HCT116 (cell line): Measurements from ENCODE around the gene SLC22A15. TPM values are rescaled to one million over a fixed set of nuclear protein-coding genes. Genes with fewer than 3 reads are reported as not detected.

Source experiments
- ATAC-seq: fragments of 200-7000 bp; cut with Tn5 transposase; 2 replicates; pipeline ENCODE4 v1.9.1; 2020; ENCODE audit warnings: mild to moderate bottlenecking, moderate library complexity
- BruUV-seq: library from RNA; stranded (reverse); fragments of 400-500 nt; replicated peaks from 2 replicates; lab custom pipeline; 2021; lab: Mats Ljungman, UMichigan
- CTCF ChIA-PET: fragments of 300-600 bp; sonication (Branson Sonifier 250); formaldehyde crosslinking; loops from one replicate; lab custom pipeline; 2021; ENCODE audit warnings: antibody characterized with exemption; lab: Charles Lee
- POLR2A ChIA-PET: fragments of 300-600, 350-600 bp; sonication (Branson Sonifier 250); formaldehyde crosslinking; loops from one replicate; lab custom pipeline; 2021; ENCODE audit warnings: antibody characterized with exemption; lab: Charles Lee
- RAD21 ChIA-PET, 2 experiments: fragments of 300-600 bp; sonication (Branson Sonifier 250); formaldehyde crosslinking; loops; one replicate each; lab custom pipeline; 2023; ENCODE audit warnings: low total read pairs in 2 of 2; ENCODE audit not compliant: uncharacterized antibody in 2 of 2, unreplicated experiment in 2 of 2, low non-redundant PET in 1 of 2; lab: Charles Lee
- DNase-seq: peaks from one replicate; pipeline ENCODE4 v3.0.0-alpha.2; 2010; ENCODE audit warnings: low read depth, low spot score
- H2AFZ ChIP-seq: fragments of 200-600 bp; shearing (Covaris generic), sonication (generic); 2 replicates; pipeline ENCODE4 v1.6.1; 2017; ENCODE audit warnings: low read depth, mixed run types, mixed read lengths, antibody characterized with exemption, low read length; ENCODE audit not compliant: poor library complexity, severe bottlenecking
- H3K27ac ChIP-seq: 2 replicates; pipeline ENCODE4 v1.5.1; 2012; ENCODE audit warnings: low read depth, low read length
- H3K27me3 ChIP-seq: fragments of 200-600 bp; sonication (generic); 2 replicates; pipeline ENCODE4 v1.6.1; 2016; ENCODE audit warnings: mixed run types, low read length, mixed read lengths; ENCODE audit not compliant: insufficient read depth
- H3K36me3 ChIP-seq, 2 experiments: fragments of 200-500 bp in 1 of 2; fragments of 200-600 bp in 1 of 2; sonication (Bioruptor generic) in 1 of 2; sonication (generic) in 1 of 2; 2 replicates each; pipeline versions ENCODE4 v1.5.1 to v1.6.1; 2014 to 2016; ENCODE audit warnings: low read length in 2 of 2, inconsistent platforms in 1 of 2, mixed read lengths in 1 of 2, mixed run types in 1 of 2; ENCODE audit not compliant: insufficient read depth in 2 of 2, control insufficient read depth in 1 of 2
- H3K4me1 ChIP-seq, 2 experiments: fragments of 200-600 bp in 1 of 2; sonication (generic) in 1 of 2; 2 replicates each; pipeline versions ENCODE4 v1.5.1 to v1.6.1; 2012 to 2017; ENCODE audit warnings: low read length in 2 of 2, inconsistent platforms in 1 of 2, mild to moderate bottlenecking in 1 of 2, mixed read lengths in 1 of 2, mixed run types in 1 of 2, moderate library complexity in 1 of 2; ENCODE audit not compliant: insufficient read depth in 2 of 2, control insufficient read depth in 1 of 2
- H3K4me2 ChIP-seq: fragments of 200-600 bp; sonication (generic); 2 replicates; pipeline ENCODE4 v1.6.1; 2017; ENCODE audit warnings: mixed run types, low read length, mixed read lengths
- H3K4me3 ChIP-seq, 2 experiments: fragments of 200-600 bp in 1 of 2; sonication (generic) in 1 of 2; replicated peaks in 1 of 2; 2 replicates each; pipeline ENCODE4 v1.5.1; 2011 to 2016; ENCODE audit warnings: low read length in 2 of 2, control low read depth in 1 of 2, low read depth in 1 of 2, mild to moderate bottlenecking in 1 of 2, mixed read lengths in 1 of 2, mixed run types in 1 of 2
- H3K79me2 ChIP-seq: fragments of 200-600 bp; sonication (generic); 2 replicates; pipeline ENCODE4 v1.6.1; 2017; ENCODE audit warnings: mild to moderate bottlenecking, mixed run types, low read length, moderate library complexity, mixed read lengths; ENCODE audit not compliant: insufficient read depth
- H3K9ac ChIP-seq: fragments of 200-600 bp; sonication (generic); 2 replicates; pipeline ENCODE4 v1.6.1; 2016; ENCODE audit warnings: low read length, mixed read lengths
- H3K9me2 ChIP-seq: fragments of 200-600 bp; sonication (generic), shearing (Covaris generic); 2 replicates; pipeline ENCODE4 v1.6.1; 2017; ENCODE audit warnings: mixed run types, mild to moderate bottlenecking, moderate library complexity; ENCODE audit not compliant: insufficient read depth
- H3K9me3 ChIP-seq, 2 experiments: fragments of 200-500 bp in 1 of 2; fragments of 200-600 bp in 1 of 2; sonication (Bioruptor generic) in 1 of 2; sonication (generic) in 1 of 2; 2 replicates each; pipeline ENCODE4 v1.6.1; 2014 to 2017; ENCODE audit warnings: low read length in 2 of 2, mixed read lengths in 2 of 2, inconsistent platforms in 1 of 2, low read depth in 1 of 2, mild to moderate bottlenecking in 1 of 2, mixed run types in 1 of 2, moderate library complexity in 1 of 2; ENCODE audit not compliant: control insufficient read depth in 1 of 2, insufficient read depth in 1 of 2
- H4K20me1 ChIP-seq: fragments of 200-600 bp; sonication (generic), shearing (Covaris generic); 2 replicates; pipeline ENCODE4 v1.6.1; 2017; ENCODE audit warnings: mixed run types, mild to moderate bottlenecking, moderate library complexity; ENCODE audit not compliant: insufficient read depth
- CEBPB ChIP-seq: IDR thresholded peaks from 2 replicates; pipeline ENCODE4 v1.6.1; 2012; ENCODE audit warnings: low read depth
- EGR1 ChIP-seq: IDR thresholded peaks from 2 replicates; pipeline ENCODE4 v1.6.1; 2012; ENCODE audit warnings: low read depth
- FOSL1 ChIP-seq: IDR thresholded peaks from 2 replicates; pipeline ENCODE4 v1.6.1; 2012; ENCODE audit warnings: low read depth
- JUND ChIP-seq: IDR thresholded peaks from 2 replicates; pipeline ENCODE4 v1.6.1; 2012
- ZFX ChIP-seq: fragments of 450-650 bp; IDR thresholded peaks from 2 replicates; pipeline ENCODE4 v1.6.1; 2017
- ZNF274 ChIP-seq: fragments of 200-500 bp; sonication (Bioruptor generic); IDR thresholded peaks from 2 replicates; pipeline ENCODE4 v1.6.1; 2014; ENCODE audit warnings: mild to moderate bottlenecking, low read depth, low read length, inconsistent platforms
- intact Hi-C: fragments of 100-400 bp; cut with micrococcal nuclease; formaldehyde crosslinking; loops from 2 replicates; pipeline ENCODE4 v1.10.0; 2022
- total RNA-seq: library from RNA; stranded (reverse); gene quantifications from one replicate; pipeline ENCODE4 v1.2.1, GENCODE V29; 2021; ENCODE audit not compliant: unreplicated experiment
- TF ChIP-seq, protein P1 (sequence below): IDR thresholded peaks from 2 replicates; pipeline ENCODE4 v1.6.1; 2011; ENCODE audit warnings: mild to moderate bottlenecking, low read length, moderate library complexity; ENCODE audit not compliant: insufficient replicate concordance; ENCODE audit errors: extremely low read depth
- TF ChIP-seq, protein P2 (sequence below): IDR thresholded peaks from 2 replicates; pipeline ENCODE4 v1.6.1; 2012
- TF ChIP-seq, protein P3 (sequence below): IDR thresholded peaks from 2 replicates; pipeline ENCODE4 v1.6.1; 2012

Gene SLC22A15
- total RNA-seq, 1 experiment from 2014 or later = 3.1 TPM

DNA sequence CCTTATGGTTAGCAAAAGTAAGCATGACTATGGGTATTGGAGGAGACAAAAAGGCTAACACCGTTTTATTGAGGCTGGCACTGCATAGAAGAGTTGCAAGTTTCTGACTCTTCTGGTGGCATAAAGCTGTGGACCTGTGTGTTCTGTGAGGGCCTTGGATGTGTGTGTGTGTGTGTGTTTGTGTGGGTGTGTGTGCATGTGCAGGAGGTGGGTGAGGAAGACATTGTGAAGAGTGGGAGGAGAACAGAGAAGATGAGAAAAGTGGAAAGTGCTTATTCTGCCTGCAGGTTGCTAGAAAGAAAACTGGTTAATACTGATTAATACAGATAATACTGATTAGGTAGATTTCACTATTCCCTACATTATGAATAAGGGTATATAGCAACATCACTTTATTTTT, 12.6 kb downstream of the SLC22A15 start:
- ChIA-PET CTCF (interaction anchor here (3.9 kb wide), 1 partner anchor 8 kb away, joined by 26 read pairs; no protein-coding TSS in a partner anchor), POLR2A (no interaction called here), RAD21 (no interaction called here)
- no peaks in the 10 kb centered on the region for H4K20me1 ChIP-seq
- no peak overlapping the region for H3K4me2 ChIP-seq
- TF ChIP-seq FOSL1 = no peak
- no peak for TF ChIP-seq JUND
- TF ChIP-seq ZFX = no peak
- no peak for TF ChIP-seq ZNF274
- TF ChIP-seq, protein P1, sequence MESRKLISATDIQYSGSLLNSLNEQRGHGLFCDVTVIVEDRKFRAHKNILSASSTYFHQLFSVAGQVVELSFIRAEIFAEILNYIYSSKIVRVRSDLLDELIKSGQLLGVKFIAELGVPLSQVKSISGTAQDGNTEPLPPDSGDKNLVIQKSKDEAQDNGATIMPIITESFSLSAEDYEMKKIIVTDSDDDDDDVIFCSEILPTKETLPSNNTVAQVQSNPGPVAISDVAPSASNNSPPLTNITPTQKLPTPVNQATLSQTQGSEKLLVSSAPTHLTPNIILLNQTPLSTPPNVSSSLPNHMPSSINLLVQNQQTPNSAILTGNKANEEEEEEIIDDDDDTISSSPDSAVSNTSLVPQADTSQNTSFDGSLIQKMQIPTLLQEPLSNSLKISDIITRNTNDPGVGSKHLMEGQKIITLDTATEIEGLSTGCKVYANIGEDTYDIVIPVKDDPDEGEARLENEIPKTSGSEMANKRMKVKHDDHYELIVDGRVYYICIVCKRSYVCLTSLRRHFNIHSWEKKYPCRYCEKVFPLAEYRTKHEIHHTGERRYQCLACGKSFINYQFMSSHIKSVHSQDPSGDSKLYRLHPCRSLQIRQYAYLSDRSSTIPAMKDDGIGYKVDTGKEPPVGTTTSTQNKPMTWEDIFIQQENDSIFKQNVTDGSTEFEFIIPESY = no peak
- no peak for TF ChIP-seq CEBPB
- TF ChIP-seq, protein P2, sequence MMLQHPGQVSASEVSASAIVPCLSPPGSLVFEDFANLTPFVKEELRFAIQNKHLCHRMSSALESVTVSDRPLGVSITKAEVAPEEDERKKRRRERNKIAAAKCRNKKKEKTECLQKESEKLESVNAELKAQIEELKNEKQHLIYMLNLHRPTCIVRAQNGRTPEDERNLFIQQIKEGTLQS = no peak
- TF ChIP-seq, protein P3, sequence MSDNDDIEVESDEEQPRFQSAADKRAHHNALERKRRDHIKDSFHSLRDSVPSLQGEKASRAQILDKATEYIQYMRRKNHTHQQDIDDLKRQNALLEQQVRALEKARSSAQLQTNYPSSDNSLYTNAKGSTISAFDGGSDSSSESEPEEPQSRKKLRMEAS = no peak
- TF ChIP-seq EGR1 = no peak
- no peaks in the 10 kb centered on the region for H3K36me3 ChIP-seq
- ATAC-seq (no peak), DNase-seq (no peak)
- H3K9ac ChIP-seq = no peak overlapping the region
- intact Hi-C loops = no loop called here
- no peak overlapping the region for H2AFZ ChIP-seq
- no TSS peak for BruUV-seq
- H3K27ac ChIP-seq = no peak overlapping the region
- no peaks in the 10 kb centered on the region for H3K9me3 ChIP-seq
- H3K27me3 ChIP-seq = no peaks in the 10 kb centered on the region
- no peaks in the 10 kb centered on the region for H3K4me1 ChIP-seq
- no peak overlapping the region for H3K4me3 ChIP-seq
- no peaks in the 10 kb centered on the region for H3K9me2 ChIP-seq
- H3K79me2 ChIP-seq = no peaks in the 10 kb centered on the region
